PC-9 (cell line): ENCODE data around the gene PDE4D. TPM values are rescaled to one million over a fixed set of nuclear protein-coding genes. Genes with fewer than 3 reads are reported as not detected.

Source experiments
- BruUV-seq: library from RNA; stranded (reverse); fragments of 400-500 nt; replicated peaks from 2 replicates; lab custom pipeline; 2021; lab: Mats Ljungman, UMichigan
- CTCF ChIA-PET: fragments of 300-600 bp; sonication (Branson Sonifier 250); formaldehyde crosslinking; loops from one replicate; lab custom pipeline; 2022; ENCODE audit warnings: antibody characterized with exemption; lab: Charles Lee
- POLR2A ChIA-PET: fragments of 300-600 bp; sonication (Branson Sonifier 250); formaldehyde crosslinking; loops from one replicate; lab custom pipeline; 2022; ENCODE audit warnings: antibody characterized with exemption; ENCODE audit not compliant: unreplicated experiment; lab: Charles Lee
- DNase-seq, 2 experiments: peaks; one replicate each; pipeline versions ENCODE4 v3.0.0 to v3.0.0-alpha.2; 2015 to 2022; ENCODE audit warnings: mixed read lengths in 1 of 2
- H2AFZ ChIP-seq: fragments of 200-600 bp; sonication (generic); 2 replicates; pipeline ENCODE4 v1.8.1; 2017; ENCODE audit warnings: antibody characterized with exemption
- H3F3A ChIP-seq: fragments of 200-600 bp; sonication (generic); 2 replicates; pipeline ENCODE4 v1.8.1; 2017; ENCODE audit warnings: antibody characterized with exemption, mild to moderate bottlenecking, low read depth; ENCODE audit not compliant: insufficient read depth
- H3K27ac ChIP-seq: fragments of 200-600 bp; sonication (generic); 2 replicates; pipeline ENCODE4 v1.6.1; 2016; ENCODE audit warnings: mixed run types
- H3K27me3 ChIP-seq: fragments of 200-600 bp; sonication (generic); 2 replicates; pipeline ENCODE4 v1.6.1; 2016; ENCODE audit warnings: low read depth, mixed run types; ENCODE audit not compliant: insufficient read depth
- H3K36me3 ChIP-seq: fragments of 200-600 bp; sonication (generic); 2 replicates; pipeline ENCODE4 v1.6.1; 2016; ENCODE audit warnings: low read depth, mixed run types
- H3K4me1 ChIP-seq: fragments of 200-600 bp; sonication (generic); replicated peaks from 2 replicates; pipeline ENCODE4 v1.6.1; 2016; ENCODE audit warnings: mixed run types; ENCODE audit not compliant: insufficient read depth
- H3K4me2 ChIP-seq: fragments of 200-600 bp; sonication (generic); 2 replicates; pipeline ENCODE4 v1.6.1; 2017; ENCODE audit warnings: mixed run types
- H3K4me3 ChIP-seq: fragments of 200-600 bp; sonication (generic); 2 replicates; pipeline ENCODE4 v1.6.1; 2016; ENCODE audit warnings: mixed run types
- H3K79me2 ChIP-seq: fragments of 200-600 bp; sonication (generic); 2 replicates; pipeline ENCODE4 v1.6.1; 2017; ENCODE audit warnings: low read depth, mixed run types
- H3K9me2 ChIP-seq: fragments of 200-600 bp; sonication (generic); 2 replicates; pipeline ENCODE4 v1.8.1; 2017; ENCODE audit warnings: mild to moderate bottlenecking; ENCODE audit not compliant: insufficient read depth
- H3K9me3 ChIP-seq: fragments of 200-600 bp; sonication (generic); 2 replicates; pipeline ENCODE4 v1.8.1; 2016; ENCODE audit warnings: low read depth; ENCODE audit not compliant: insufficient read depth
- H4K20me1 ChIP-seq: fragments of 200-600 bp; sonication (generic); 2 replicates; pipeline ENCODE4 v1.8.1; 2017; ENCODE audit not compliant: insufficient read depth
- EZH2 ChIP-seq: fragments of 200-600 bp; sonication (generic); IDR thresholded peaks from 2 replicates; pipeline ENCODE4 v1.8.0; 2017; ENCODE audit warnings: antibody characterized with exemption, low read depth
- intact Hi-C: fragments of 100-400 bp; cut with micrococcal nuclease; formaldehyde crosslinking; loops from one replicate; pipeline ENCODE4 v1.10.0; 2022; ENCODE audit not compliant: unreplicated experiment
- total RNA-seq: library from RNA; stranded (reverse); gene quantifications from 2 replicates; pipeline ENCODE4 v1.2.3, GENCODE V29; 2021
- TF ChIP-seq, protein P1 (sequence below): fragments of 200-600 bp; sonication (generic); conservative IDR thresholded peaks from 2 replicates; pipeline ENCODE4 v1.6.1; 2017; ENCODE audit warnings: mixed run types, antibody characterized with exemption, mild to moderate bottlenecking, moderate library complexity

PDE4D gene
- total RNA-seq, 1 experiment from 2014 or later, result 9.8 TPM

DNA sequence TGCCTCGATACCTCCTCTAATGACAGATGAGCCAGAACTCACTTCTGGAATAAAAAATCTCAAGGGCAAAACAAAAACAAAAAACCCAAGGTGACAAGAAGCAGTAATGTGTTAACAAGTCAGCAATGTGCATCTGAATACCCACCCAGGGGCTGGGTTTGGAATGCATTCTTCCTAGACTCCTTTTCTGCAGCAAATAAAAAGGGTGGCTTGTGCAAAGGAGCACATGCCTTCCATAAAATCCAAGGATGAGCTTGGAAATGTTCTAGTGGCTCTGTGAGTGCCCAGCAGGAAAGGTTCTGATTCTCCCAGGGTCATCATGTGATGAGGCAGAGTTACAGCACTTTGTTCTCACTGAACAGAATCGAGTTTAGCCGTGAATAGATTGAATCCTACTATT, 710.8 kb downstream of the PDE4D start:
- BruUV-seq, result no TSS peak
- ChIA-PET POLR2A (no interaction called here), CTCF (no interaction called here)
- Histone ChIP-seq H3K79me2 (no peaks in the 10 kb centered on the region), H3K27me3 (no peaks in the 10 kb centered on the region), H3K4me1 (no peaks in the 10 kb centered on the region), H3K27ac (no peak overlapping the region), H3K9me2 (no peaks in the 10 kb centered on the region), H3K4me3 (no peak overlapping the region), H3K4me2 (no peak overlapping the region), H2AFZ (no peak overlapping the region), H4K20me1 (no peaks in the 10 kb centered on the region; the same call in 1 of the 2 replicates), H3K36me3 (no peaks in the 10 kb centered on the region), H3F3A (no peaks in the 10 kb centered on the region), H3K9me3 (no peaks in the 10 kb centered on the region)
- intact Hi-C loops, result no loop called here
- TF ChIP-seq EZH2, result no peak
- TF ChIP-seq, protein P1, sequence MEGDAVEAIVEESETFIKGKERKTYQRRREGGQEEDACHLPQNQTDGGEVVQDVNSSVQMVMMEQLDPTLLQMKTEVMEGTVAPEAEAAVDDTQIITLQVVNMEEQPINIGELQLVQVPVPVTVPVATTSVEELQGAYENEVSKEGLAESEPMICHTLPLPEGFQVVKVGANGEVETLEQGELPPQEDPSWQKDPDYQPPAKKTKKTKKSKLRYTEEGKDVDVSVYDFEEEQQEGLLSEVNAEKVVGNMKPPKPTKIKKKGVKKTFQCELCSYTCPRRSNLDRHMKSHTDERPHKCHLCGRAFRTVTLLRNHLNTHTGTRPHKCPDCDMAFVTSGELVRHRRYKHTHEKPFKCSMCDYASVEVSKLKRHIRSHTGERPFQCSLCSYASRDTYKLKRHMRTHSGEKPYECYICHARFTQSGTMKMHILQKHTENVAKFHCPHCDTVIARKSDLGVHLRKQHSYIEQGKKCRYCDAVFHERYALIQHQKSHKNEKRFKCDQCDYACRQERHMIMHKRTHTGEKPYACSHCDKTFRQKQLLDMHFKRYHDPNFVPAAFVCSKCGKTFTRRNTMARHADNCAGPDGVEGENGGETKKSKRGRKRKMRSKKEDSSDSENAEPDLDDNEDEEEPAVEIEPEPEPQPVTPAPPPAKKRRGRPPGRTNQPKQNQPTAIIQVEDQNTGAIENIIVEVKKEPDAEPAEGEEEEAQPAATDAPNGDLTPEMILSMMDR, result no peak
- no peak for DNase-seq

DNA sequence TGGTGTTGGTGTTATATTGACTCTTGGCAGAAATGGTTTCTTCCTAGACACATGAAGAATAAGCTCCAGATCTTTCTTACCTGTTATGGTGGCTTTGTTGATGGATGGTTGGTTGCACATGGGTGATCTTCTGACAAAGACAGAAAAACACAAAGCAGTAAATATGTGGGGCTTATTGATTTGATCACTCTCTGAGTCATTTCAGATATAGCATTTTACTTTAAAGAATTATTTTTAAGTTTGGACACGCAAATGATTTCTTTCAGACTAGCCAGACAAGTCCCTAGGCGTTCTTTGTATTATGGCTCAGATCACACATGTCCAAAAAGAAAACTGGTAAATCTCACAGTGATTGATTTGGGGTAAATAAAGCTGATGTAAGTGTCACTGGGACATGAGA, 713.0 kb downstream of the PDE4D start:
- Histone ChIP-seq H3K79me2 (no peaks in the 10 kb centered on the region), H3K9me3 (no peaks in the 10 kb centered on the region), H3F3A (no peaks in the 10 kb centered on the region), H3K27ac (no peak overlapping the region), H3K4me1 (no peaks in the 10 kb centered on the region), H3K4me3 (no peak overlapping the region), H4K20me1 (no peaks in the 10 kb centered on the region; the same call in 1 of the 2 replicates), H3K27me3 (no peaks in the 10 kb centered on the region), H3K4me2 (no peak overlapping the region), H3K9me2 (no peaks in the 10 kb centered on the region), H3K36me3 (no peaks in the 10 kb centered on the region), H2AFZ (no peak overlapping the region)
- intact Hi-C loops, result no loop called here
- no peak for DNase-seq
- TF ChIP-seq, protein P1, result no peak
- TF ChIP-seq EZH2, result no peak
- POLR2A ChIA-PET, result no interaction called here
- CTCF ChIA-PET, result no interaction called here
- BruUV-seq, result no TSS peak

DNA sequence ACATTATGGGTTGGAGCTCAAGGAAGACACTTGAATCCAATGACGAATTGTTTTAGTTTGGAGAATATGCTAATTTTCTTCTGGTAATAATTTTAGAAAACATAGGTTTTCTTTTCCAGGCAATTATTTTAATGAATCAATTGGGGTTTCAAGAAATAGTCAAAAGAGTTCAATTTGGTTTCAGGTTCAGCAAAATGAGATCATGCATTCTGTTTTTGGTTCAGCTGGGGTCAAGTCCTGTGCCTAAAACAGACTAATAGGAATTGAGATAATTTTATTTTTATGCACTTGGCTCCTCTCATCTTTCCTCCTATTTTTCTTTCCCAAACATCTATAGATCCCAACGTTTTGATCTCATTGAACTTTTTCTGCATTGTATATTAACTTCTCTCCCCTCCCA, 713.8 kb downstream of the PDE4D start:
- H3K27me3 ChIP-seq, result no peaks in the 10 kb centered on the region
- H3K9me3 ChIP-seq, result no peaks in the 10 kb centered on the region
- no peak overlapping the region for H3K27ac ChIP-seq
- no peak for DNase-seq
- no peak overlapping the region for H2AFZ ChIP-seq
- no peak for TF ChIP-seq EZH2
- TF ChIP-seq, protein P1, result no peak
- H3K4me1 ChIP-seq, result no peaks in the 10 kb centered on the region
- no peaks in the 10 kb centered on the region for H3K9me2 ChIP-seq
- H3K79me2 ChIP-seq, result no peaks in the 10 kb centered on the region
- intact Hi-C loops, result no loop called here
- no peak overlapping the region for H3K4me3 ChIP-seq
- no TSS peak for BruUV-seq
- CTCF ChIA-PET, result no interaction called here
- no peaks in the 10 kb centered on the region for H3K36me3 ChIP-seq
- POLR2A ChIA-PET, result no interaction called here
- no peaks in the 10 kb centered on the region; the same call in 1 of the 2 replicates for H4K20me1 ChIP-seq
- no peaks in the 10 kb centered on the region for H3F3A ChIP-seq
- H3K4me2 ChIP-seq, result no peak overlapping the region
